GM19099 (cell line): Measurements from ENCODE around the gene GRB14.

ENCODE experiments used
- POLR2A ChIP-seq: IDR thresholded peaks from 3 replicates; pipeline ENCODE4 v1.6.1; 2011; ENCODE audit warnings: low read depth; ENCODE audit not compliant: insufficient read length; ENCODE audit errors: extremely low read depth

Gene GRB14

GRCh38 chr2:164581050-164581449, 40.2 kb downstream of the GRB14 start:
- TF ChIP-seq POLR2A: no peak

- TF ChIP-seq POLR2A: no peak
These were observed 46.4 kb downstream of the GRB14 start for GRCh38 chr2:164574931-164575330.

- no peak for TF ChIP-seq POLR2A
These were observed 50.8 kb downstream of the GRB14 start for GRCh38 chr2:164570475-164570874.

GRCh38 chr2:164569378-164569777, 51.9 kb downstream of the GRB14 start:
- TF ChIP-seq POLR2A: no peak

- TF ChIP-seq POLR2A: no peak
These were observed 53.0 kb downstream of the GRB14 start for GRCh38 chr2:164568317-164568716.

GRCh38 chr2:164567335-164567989, 53.8 kb downstream of the GRB14 start:
- TF ChIP-seq POLR2A: no peak

GRCh38 chr2:164565359-164565758, 55.9 kb downstream of the GRB14 start:
- TF ChIP-seq POLR2A: no peak

- no peak for TF ChIP-seq POLR2A
These were observed 58.6 kb downstream of the GRB14 start for GRCh38 chr2:164562666-164563065.

- no peak for TF ChIP-seq POLR2A
These were observed 59.3 kb downstream of the GRB14 start for GRCh38 chr2:164561991-164562390.

- no peak for TF ChIP-seq POLR2A
These were observed 59.9 kb downstream of the GRB14 start for GRCh38 chr2:164561416-164561815.

- TF ChIP-seq POLR2A: no peak
These were observed 60.4 kb downstream of the GRB14 start for GRCh38 chr2:164560902-164561301.

- no peak for TF ChIP-seq POLR2A
These were observed 61.0 kb downstream of the GRB14 start for GRCh38 chr2:164560181-164560792.

- no peak for TF ChIP-seq POLR2A
These were observed 62.8 kb downstream of the GRB14 start for GRCh38 chr2:164558450-164558849.

GRCh38 chr2:164554487-164554886, 66.8 kb downstream of the GRB14 start:
- no peak for TF ChIP-seq POLR2A

GRCh38 chr2:164551519-164551918, 69.8 kb downstream of the GRB14 start:
- no peak for TF ChIP-seq POLR2A

GRCh38 chr2:164545484-164545883, 75.8 kb downstream of the GRB14 start:
- no peak for TF ChIP-seq POLR2A
